Measurements from ENCODE around the gene F2RL3.

- TF ChIP-seq POLR2A (IDR thresholded peaks at IDR 0.05): peak in 1 of 3 donors; percentile 13
- no peak for TF ChIP-seq CTCF (IDR thresholded peaks at IDR 0.05)
Measured at GRCh38 chr19:16888629-16889365, at the start of gene F2RL3.
